Gastroesophageal sphincter (tissue), 4 donors: ENCODE measurements around the gene SPATA18. TPM values are rescaled to one million over a fixed set of nuclear protein-coding genes. Genes with fewer than 3 reads are reported as not detected.

Experiments used
- ATAC-seq: fragments of 150-250 bp; one replicate; pipeline ENCODE4 v1.9.1; 2016; ENCODE audit warnings: mild to moderate bottlenecking, moderate library complexity
- H3K27ac ChIP-seq, 4 donors: fragments of 200-600 bp; sonication (generic) in 3 of 4; 1 replicate in 3 of 4; 2 replicates in 1 of 4; pipeline ENCODE4 v1.5.1; 2016 to 2019
- H3K27me3 ChIP-seq: fragments of 200-600 bp; sonication (generic); one replicate; pipeline ENCODE4 v1.5.1; 2019
- H3K36me3 ChIP-seq, 2 donors: fragments of 200-600 bp; sonication (generic); one replicate each; pipeline ENCODE4 v1.5.1; 2019; ENCODE audit warnings: control low read depth in 1 of 2
- H3K4me1 ChIP-seq, 3 donors: fragments of 200-600 bp; sonication (generic); 1 replicate in 2 of 3; 2 replicates in 1 of 3; pipeline ENCODE4 v1.5.1; 2016 to 2019; ENCODE audit warnings: control low read depth in 2 of 3
- H3K4me3 ChIP-seq, 2 donors: fragments of 200-600 bp; sonication (generic); one replicate each; pipeline ENCODE4 v1.5.1; 2019; ENCODE audit warnings: mild to moderate bottlenecking in 1 of 2, moderate library complexity in 1 of 2
- H3K9me3 ChIP-seq, 3 donors: fragments of 200-600 bp; sonication (generic); one replicate each; pipeline ENCODE4 v1.5.1; 2017 to 2019; ENCODE audit warnings: control low read depth in 2 of 3
- EP300 ChIP-seq: sonication (generic); formaldehyde crosslinking; IDR thresholded peaks from one replicate; pipeline ENCODE4 v1.6.1; 2017; ENCODE audit warnings: antibody characterized with exemption, mild to moderate bottlenecking
- POLR2A ChIP-seq, 2 donors: fragments of 450-650 bp; IDR thresholded peaks; one replicate each; pipeline ENCODE4 v1.6.1; 2017; ENCODE audit warnings: antibody characterized with exemption in 2 of 2, mild to moderate bottlenecking in 2 of 2, moderate library complexity in 1 of 2
- POLR2AphosphoS5 ChIP-seq: sonication (generic); formaldehyde crosslinking; IDR thresholded peaks from one replicate; pipeline ENCODE4 v1.6.1; 2017; ENCODE audit warnings: antibody characterized with exemption
- WGBS, 2 donors: methylation state at CpG; one replicate each; pipeline ENCODE4 v1.1.5; 2018; ENCODE audit warnings: low coverage in 1 of 2; 5-methylcytosine and 5-hydroxymethylcytosine counted together
- total RNA-seq, 4 donors: library from RNA; depleted of rRNA; stranded (reverse); fragments of >200 nt; gene quantifications; one replicate each; pipeline ENCODE4 v1.1.0, GENCODE V29; 2016
- TF ChIP-seq, protein P1 (sequence below), 4 experiments: fragments of 200-600 bp in 2 of 4; fragments of 450-650 bp in 2 of 4; sonication (generic) in 1 of 4; IDR thresholded peaks; one replicate each; pipeline ENCODE4 v1.5.1; 2017 to 2019; ENCODE audit warnings: antibody characterized with exemption in 4 of 4, mild to moderate bottlenecking in 2 of 4, moderate library complexity in 2 of 4

Gene SPATA18
- total RNA-seq, 4 donors from 2014 or later: 2.6 to 20.5 (median 3.9) TPM

DNA sequence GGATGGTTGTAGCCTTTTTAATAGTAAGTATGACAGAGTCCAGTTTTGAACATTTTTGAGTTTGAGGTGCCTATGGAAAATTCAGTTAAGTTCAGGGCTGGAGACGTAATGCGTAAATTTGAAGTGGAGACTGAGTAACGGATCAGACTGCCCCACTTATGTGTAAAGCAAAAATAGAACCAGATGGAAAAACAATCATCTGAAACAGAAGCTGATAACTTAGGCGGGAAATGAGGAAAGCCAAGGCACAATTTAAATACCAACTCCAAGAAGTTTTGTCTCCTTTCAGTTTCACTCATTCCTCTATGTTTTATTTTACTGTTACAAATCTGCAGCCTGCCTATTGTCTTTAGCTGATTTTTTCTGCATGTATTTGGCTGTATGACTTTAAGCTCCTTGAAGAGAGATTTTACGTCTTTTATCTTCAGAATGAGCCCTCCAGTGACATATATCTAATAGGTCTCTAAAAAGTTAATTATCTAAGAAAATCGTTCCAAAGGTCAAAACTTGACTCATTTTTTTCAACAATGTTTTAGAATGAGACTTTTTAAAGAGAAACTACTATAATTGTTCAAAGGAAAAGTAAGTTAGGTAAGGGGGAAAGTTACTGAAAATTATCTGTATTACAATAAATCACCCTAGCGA, 14.1 kb upstream of the SPATA18 start:
- 11 to 17% methylated on average over 7 of the region's 7 CpGs for WGBS, 2 donors
- Histone ChIP-seq H3K4me3 (peak overlapping the region; percentile 72 to 78), H3K9me3 (no peaks in the 10 kb centered on the region), H3K27ac (peak overlapping the region in 3 of 4 donors; percentile 17 to 85 (median 81)), H3K27me3 (no peaks in the 10 kb centered on the region), H3K36me3 (peaks cover 0 to 3% of the 10 kb centered on the region in 2 donors), H3K4me1 (peaks cover 0 to 50% (median 9%) of the 10 kb centered on the region in 3 donors)
- TF ChIP-seq POLR2AphosphoS5: no peak
- TF ChIP-seq POLR2A (IDR thresholded peaks at IDR 0.05): no peak
- no peak for TF ChIP-seq EP300
- TF ChIP-seq, protein P1, sequence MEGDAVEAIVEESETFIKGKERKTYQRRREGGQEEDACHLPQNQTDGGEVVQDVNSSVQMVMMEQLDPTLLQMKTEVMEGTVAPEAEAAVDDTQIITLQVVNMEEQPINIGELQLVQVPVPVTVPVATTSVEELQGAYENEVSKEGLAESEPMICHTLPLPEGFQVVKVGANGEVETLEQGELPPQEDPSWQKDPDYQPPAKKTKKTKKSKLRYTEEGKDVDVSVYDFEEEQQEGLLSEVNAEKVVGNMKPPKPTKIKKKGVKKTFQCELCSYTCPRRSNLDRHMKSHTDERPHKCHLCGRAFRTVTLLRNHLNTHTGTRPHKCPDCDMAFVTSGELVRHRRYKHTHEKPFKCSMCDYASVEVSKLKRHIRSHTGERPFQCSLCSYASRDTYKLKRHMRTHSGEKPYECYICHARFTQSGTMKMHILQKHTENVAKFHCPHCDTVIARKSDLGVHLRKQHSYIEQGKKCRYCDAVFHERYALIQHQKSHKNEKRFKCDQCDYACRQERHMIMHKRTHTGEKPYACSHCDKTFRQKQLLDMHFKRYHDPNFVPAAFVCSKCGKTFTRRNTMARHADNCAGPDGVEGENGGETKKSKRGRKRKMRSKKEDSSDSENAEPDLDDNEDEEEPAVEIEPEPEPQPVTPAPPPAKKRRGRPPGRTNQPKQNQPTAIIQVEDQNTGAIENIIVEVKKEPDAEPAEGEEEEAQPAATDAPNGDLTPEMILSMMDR (IDR thresholded peaks at IDR 0.05): no peak
- no peak for ATAC-seq

DNA sequence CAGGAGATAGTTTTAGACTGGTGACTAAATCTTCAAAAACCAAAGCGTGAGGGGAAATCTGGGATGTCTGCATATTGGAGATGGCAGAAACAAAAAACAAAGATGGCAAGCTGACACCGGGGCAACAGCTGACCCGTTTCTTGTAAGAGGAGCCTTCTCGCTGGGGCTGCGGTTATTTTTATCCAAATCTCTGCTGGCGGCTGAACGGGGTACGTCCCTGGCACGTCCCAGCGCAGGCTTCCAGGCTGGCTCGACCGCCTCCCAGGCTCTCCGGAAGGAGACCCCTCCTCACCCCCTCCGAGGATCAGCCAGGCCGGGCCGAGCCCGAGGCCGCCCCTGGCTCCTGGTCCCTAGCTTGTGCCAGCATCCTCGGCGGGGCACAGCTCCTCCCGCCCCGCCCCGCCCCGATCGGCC, 13.4 kb upstream of the SPATA18 start:
- H3K4me1 ChIP-seq: peaks cover 0 to 48% (median 9%) of the 10 kb centered on the region in 3 donors
- no peaks in the 10 kb centered on the region for H3K36me3 ChIP-seq
- TF ChIP-seq POLR2A (IDR thresholded peaks at IDR 0.05) (no peak), EP300 (no peak), POLR2AphosphoS5 (no peak)
- TF ChIP-seq, protein P1 (IDR thresholded peaks at IDR 0.05): no peak
- H3K4me3 ChIP-seq: peak overlapping the region; percentile 72 to 78
- H3K27ac ChIP-seq: peak overlapping the region; percentile 36 to 85 (median 82)
- peak; percentile 52 for ATAC-seq
- H3K9me3 ChIP-seq: no peaks in the 10 kb centered on the region
- no peaks in the 10 kb centered on the region for H3K27me3 ChIP-seq
- 0 to 3% methylated on average over 2 to 12 of the region's 25 CpGs for WGBS, 2 donors

DNA sequence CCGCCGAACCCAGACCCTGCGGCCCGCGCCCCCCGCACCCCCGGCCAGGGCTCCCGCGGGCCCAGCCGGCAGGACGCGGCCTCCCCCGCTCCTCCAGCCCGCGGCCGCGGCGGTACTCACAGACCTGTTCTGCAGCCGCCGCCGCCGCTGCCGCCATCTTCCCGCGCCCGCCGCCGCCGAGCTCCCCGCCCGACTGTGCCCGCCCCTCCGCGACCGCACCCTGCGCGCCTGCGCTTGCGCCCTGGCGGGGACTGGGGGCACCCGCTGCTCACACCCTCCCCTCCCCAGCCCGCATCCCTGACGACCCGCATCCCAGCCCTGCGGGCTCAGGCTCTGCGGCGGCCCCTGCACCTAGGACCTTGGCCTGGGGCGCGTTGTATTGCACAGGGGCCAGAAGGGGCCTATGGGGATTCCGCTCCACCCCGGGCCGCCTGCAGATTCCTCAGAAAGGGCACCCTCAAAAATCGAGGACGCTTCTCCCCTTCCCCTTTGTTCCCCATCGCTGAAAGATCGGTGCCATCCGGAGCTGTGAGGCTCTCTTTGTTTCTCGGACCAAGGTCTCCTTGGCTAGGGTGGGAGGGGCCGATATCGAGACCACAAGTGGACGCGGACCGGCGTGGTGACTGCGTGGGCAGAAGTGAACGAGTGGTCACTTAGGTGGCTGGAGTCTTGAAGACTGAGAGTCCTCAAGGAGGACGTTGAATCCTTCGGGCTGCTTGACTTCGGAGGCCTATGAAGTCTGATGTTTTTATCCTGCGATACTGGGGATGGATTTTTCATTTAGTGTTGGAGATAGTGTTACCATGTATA, 12.8 kb upstream of the SPATA18 start, which contains the start of gene SGCB:
Gene SGCB (minus strand): TSS at position 197 of the 810 bp plus-strand sequence. CDS start 40 bp downstream, at position 157.
- Histone ChIP-seq H3K4me3 (peak within 1 kb of the TSS; percentile 72 to 78), H3K36me3 (no peaks in the 10 kb centered on the region), H3K4me1 (peaks cover 0 to 42% (median 9%) of the 10 kb centered on the region in 3 donors), H3K27ac (peak within 1 kb of the TSS; percentile 36 to 85 (median 82)), H3K9me3 (no peaks in the 10 kb centered on the region), H3K27me3 (no peaks in the 10 kb centered on the region)
- no peak for TF ChIP-seq POLR2AphosphoS5
- no peak for TF ChIP-seq EP300
- peak in 1 of 2 donors; percentile 34 for TF ChIP-seq POLR2A (IDR thresholded peaks at IDR 0.05)
- TF ChIP-seq, protein P1 (IDR thresholded peaks at IDR 0.05): peak in 3 of 4 experiments; percentile 11 to 27 (median 13)
- ATAC-seq: peak; percentile 92
- 0 to 40% methylated on average over 1 of the region's 70 CpGs for WGBS, 2 donors

DNA sequence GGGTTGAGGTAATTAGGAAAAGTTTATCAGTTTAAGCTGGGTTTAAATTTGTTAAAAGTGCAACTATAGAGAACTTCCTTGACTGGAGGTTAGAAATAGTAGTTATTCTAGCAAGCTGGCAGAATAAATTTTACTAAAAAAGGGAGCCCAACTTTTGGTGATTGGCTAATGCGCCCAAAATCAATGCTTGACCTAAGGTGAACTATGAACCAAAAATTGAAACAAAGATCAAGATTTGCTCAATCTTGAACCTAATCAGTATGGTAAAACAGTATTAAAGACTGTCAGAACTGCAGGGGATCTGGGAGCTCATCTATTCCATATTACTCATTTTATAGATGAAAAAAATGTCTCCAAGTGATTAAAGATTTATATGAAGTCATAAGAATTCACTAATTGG, 6.1 kb upstream of the SPATA18 start:
- WGBS, 2 donors: 92 to 100% methylated on average over 1 of the region's 1 CpG
- Histone ChIP-seq H3K4me3 (no peak overlapping the region), H3K4me1 (no peaks in the 10 kb centered on the region), H3K27ac (no peak overlapping the region), H3K36me3 (no peaks in the 10 kb centered on the region), H3K9me3 (no peaks in the 10 kb centered on the region), H3K27me3 (peaks cover 18% of the 10 kb centered on the region)
- no peak for TF ChIP-seq POLR2A (IDR thresholded peaks at IDR 0.05)
- TF ChIP-seq POLR2AphosphoS5: no peak
- TF ChIP-seq, protein P1 (IDR thresholded peaks at IDR 0.05): no peak
- TF ChIP-seq EP300: no peak
- no peak for ATAC-seq
